Epidermal melanocyte (primary cell): Measurements from ENCODE around the gene AKT1.

Source experiments
- DNase-seq: peaks from one replicate; pipeline ENCODE4 v3.0.0; 2011; ENCODE audit warnings: low spot score; ENCODE audit not compliant: insufficient read length

Gene AKT1

GRCh38 chr14:104724981-104725771 is 70.4 kb downstream of the AKT1 start:
- peak; percentile 71 for DNase-seq

DNA sequence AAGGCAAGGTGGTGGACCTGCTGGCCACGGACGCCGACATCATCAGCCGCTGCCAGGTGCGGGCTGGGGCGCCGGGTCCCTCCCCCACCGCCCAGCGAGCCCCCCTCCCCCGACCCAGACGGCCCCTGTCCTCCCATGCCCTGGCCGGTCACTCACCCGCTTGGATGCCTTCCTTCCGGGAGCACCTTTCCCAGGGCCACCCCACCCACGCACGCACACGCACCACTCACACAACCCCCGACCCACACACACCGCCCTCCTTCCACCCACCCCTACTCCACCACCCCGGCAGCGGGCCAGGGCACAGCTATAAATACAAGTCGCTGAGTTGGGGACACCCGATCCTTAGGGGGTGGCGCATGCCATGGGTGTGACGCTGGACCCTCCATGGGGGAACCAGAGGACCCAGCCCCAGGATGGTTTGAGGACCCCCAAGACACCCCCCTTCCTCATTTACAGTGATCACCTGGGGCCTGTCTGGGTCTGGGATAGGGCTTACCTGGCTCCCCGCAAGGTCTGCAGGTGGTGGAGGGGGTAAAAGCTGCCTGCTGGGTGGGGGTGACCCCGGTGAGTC is 71.1 kb downstream of the AKT1 start:
- DNase-seq, result no peak

DNA sequence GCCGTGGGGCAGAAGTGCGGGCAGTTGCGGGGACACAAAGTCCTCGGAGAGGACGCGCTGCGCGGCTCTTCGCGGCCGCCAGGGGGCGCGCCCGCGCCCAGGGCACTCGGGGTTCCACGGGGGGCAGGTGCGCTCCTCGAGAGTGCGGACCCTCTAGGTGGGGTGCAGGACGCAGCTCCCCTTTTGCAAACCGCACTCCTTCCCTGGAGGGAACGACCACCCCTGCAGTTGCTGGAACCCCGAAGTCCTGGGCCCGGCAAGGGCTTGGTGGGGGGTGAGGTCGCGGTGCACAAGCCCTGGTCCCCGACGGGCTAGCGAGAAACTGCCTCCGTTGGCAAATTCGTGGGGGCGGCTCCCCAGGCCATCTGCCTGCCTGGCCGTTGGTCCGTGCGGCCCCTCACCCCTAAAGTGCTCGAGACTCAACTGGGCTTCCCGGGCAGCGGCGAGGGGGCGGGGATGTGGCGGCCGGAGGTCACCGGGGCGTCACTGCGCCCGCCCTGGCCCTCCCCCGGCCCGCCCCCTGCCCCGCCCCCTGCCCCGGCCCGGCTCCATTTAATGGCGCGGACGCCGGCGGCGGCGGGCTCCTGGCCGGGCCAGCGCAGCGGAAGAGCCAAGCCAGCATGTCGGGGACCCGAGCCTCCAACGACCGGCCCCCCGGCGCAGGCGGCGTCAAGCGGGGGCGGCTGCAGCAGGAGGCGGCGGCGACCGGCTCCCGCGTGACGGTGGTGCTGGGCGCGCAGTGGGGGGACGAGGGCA is 71.7 kb downstream of the AKT1 start, which contains the start of gene ADSS1:
Gene ADSS1, plus strand, starts transcription at position 579 of the 756 bp plus-strand sequence. Its CDS starts 42 bp downstream, at position 621.
- DNase-seq, result peak; percentile 83

DNA sequence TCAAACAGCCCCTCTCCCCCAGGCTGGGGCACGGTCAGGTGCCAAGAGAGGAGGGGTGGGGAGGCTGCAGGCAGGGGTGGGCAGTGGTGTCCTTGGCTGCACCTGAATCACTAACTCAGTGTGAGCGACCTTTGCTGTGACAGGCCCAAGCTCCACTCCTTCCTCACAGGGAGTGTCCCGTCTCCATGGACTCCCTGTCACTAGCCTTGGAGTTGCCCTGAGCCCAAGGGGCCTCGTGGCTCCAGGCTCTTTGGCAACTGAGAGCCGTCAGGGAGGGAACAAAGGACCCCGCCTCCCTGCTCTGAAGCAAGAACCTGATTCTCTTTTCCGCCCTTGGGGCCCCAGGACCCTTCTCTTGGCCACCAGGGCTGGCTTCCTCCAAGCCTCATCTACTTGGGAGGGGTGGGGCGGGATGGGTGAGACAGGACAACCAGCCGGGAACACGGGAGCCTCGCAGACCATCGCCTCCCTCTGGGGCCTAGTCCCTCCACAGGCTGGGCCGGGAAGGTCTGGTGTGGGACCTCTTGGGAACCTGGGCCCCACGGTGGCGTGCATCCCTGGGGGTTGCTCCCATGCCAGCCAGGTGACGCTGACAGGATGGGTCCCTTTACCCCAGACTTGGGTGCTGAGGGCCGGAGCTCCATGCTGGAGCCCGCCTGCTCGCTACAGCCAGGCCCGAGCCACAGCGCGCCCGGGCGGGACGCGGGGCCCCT is 72.5 kb downstream of the AKT1 start:
- DNase-seq, result no peak

DNA sequence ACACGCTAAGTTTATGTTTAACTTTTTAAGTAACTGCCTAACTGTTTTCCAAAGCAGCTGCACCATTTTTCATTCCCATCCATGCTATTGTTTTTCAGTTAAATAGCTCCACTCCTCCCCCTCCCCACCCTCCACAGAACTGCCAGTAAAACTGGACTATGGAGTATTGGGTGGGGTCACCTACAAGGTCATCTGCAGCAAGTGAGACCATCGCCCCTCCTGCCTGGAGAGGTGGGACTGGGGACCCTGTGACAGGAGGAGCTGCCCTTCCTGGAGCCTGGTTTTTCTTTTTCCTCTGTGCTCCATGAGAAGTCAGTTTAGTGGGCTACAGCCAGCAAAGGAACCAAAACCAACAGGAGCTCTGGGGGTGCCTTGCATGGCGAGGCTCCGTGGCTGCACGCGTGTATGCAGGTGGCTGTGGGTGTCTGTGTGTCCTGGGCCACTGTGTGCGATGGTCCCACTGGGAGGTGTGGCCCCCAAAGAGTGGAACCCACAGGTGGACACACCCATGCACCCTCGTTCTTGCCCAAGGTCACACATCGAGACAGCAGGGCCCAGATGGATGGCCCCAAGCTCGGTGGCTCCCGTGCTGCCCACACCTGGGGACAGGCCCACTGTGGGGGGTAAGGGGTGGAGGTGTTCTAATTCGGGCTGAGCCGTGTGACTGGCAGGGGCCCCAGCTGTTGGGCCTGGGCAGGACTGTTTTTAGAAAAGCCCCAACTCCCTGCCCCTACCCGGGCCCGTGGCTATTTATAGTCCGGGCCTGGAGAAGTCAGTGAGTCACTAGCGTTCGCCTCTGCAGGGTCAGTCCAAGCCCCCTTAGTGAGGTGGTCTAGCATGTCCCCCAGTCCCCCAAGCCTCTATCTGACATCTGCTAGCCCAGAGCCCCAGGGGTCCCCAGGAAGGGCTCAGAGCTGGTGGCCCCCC is 73.8 kb downstream of the AKT1 start:
- no peak for DNase-seq
